T-helper 1 cell treated with Interleukin-12 subunit alpha and Interleukin-12 subunit beta and Interleukin-4 antibody, amounts not matched to agents 30 μg/mL and 1 μg/mL, for 36 hours (primary cell): ENCODE results near the gene NRL.

ENCODE experiments used
- H3K27ac Mint-ChIP-seq: one replicate; pipeline ENCODE4 v1.8.0; 2021; ENCODE audit warnings: mild to moderate bottlenecking, mixed read lengths
- H3K27me3 Mint-ChIP-seq: one replicate; pipeline ENCODE4 v1.8.0; 2021; ENCODE audit warnings: low read depth, mixed read lengths
- H3K36me3 Mint-ChIP-seq: one replicate; pipeline ENCODE4 v1.8.0; 2021; ENCODE audit warnings: low read depth, mixed read lengths
- H3K4me1 Mint-ChIP-seq: one replicate; pipeline ENCODE4 v1.8.0; 2021; ENCODE audit warnings: low read depth, mixed read lengths
- H3K4me3 Mint-ChIP-seq: one replicate; pipeline ENCODE4 v1.8.0; 2021; ENCODE audit warnings: mild to moderate bottlenecking, moderate library complexity, mixed read lengths
- H3K9me3 Mint-ChIP-seq: one replicate; pipeline ENCODE4 v1.8.0; 2021; ENCODE audit warnings: mixed read lengths

The NRL gene

DNA sequence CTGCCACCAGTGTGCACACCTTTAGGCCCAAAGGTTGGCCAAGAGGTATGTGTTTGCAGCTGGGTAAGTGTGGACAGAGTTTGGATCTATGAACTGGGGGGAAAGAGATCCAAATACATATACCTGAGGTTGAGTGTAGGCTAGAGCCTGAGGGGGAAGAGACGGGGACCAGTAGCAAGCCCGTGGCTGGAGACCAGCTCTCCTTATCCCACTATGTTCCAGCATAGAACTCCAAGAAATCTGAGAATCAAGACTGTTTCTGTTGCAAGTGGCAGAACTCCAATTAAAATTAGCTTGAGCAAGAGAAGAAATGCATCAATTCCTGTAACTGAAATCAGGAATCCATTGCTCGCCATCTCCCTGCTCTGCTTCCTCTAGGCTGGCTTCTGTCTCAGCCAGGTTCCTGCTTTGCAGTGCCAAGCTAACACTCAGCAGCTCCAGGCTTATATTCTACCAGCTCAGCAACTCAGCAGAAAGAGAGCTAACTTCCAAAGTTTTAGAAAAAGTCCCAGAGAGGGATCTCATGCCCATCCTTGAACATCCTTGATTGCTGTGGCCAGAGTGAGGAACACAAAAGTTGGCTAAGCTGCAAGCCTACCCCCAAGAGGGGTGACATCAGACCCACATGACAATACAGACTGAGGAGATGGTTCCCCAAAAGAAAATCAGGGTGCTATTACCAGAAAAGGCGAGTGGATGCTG, 22.1 kb downstream of the NRL start:
- peak overlapping the region; percentile 97 for H3K27ac Mint-ChIP-seq
- peak overlapping the region; percentile 99 for H3K4me3 Mint-ChIP-seq
- peaks cover 15% of the 10 kb centered on the region for H3K36me3 Mint-ChIP-seq
- no peaks in the 10 kb centered on the region for H3K27me3 Mint-ChIP-seq
- H3K9me3 Mint-ChIP-seq = no peaks in the 10 kb centered on the region
- H3K4me1 Mint-ChIP-seq = peaks cover 25% of the 10 kb centered on the region

DNA sequence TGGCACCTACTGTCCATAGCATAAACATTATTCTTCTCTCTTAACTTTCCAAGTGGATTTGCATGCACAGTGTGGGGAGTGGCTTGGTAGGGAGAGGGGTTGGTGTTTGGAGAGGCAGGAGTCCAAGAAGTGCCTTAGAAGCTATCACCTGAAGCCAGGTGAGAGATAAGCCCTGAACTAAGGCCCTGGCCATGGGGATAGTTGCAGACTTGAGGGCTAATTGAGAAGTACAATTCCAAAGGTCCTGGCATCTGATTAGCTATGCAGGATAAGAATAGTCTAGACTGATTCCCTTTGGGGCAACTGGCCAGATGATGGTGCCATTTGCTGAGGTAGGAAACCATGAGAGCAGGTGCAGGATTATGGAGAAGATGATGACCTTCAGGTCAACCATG, 22.6 kb downstream of the NRL start:
- H3K27ac Mint-ChIP-seq = no peak overlapping the region
- peaks cover 25% of the 10 kb centered on the region for H3K4me1 Mint-ChIP-seq
- H3K4me3 Mint-ChIP-seq = peak overlapping the region; percentile 29
- H3K27me3 Mint-ChIP-seq = no peaks in the 10 kb centered on the region
- H3K9me3 Mint-ChIP-seq = no peaks in the 10 kb centered on the region
- H3K36me3 Mint-ChIP-seq = peaks cover 15% of the 10 kb centered on the region

GRCh38 chr14:24089890-24090289, 24.9 kb downstream of the NRL start:
- Mint-ChIP-seq H3K27me3 (no peaks in the 10 kb centered on the region), H3K9me3 (no peaks in the 10 kb centered on the region), H3K27ac (no peak overlapping the region), H3K4me3 (no peak overlapping the region), H3K36me3 (peaks cover 2% of the 10 kb centered on the region), H3K4me1 (peaks cover 10% of the 10 kb centered on the region)

DNA sequence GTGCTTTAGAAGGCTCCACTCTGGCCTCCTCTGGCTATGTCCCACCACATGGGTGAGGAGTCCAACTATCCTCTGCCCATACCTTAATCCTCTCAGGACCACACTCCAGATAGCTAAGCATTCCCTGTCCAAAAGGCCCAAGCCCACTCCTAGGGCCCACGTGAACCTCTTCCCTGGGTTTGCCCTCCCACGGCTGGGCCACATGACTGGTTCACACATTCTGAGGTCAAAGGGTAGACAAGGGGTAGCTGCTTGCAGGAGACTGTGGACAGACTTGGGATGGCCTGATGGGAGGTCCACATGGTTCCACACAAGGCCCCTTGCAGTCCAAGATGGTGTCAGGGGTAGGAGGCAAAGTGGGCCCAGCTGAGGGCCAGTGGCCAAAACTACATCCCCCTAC, 26.7 kb downstream of the NRL start:
- Mint-ChIP-seq H3K27me3 (no peaks in the 10 kb centered on the region), H3K27ac (no peak overlapping the region), H3K9me3 (no peaks in the 10 kb centered on the region), H3K4me3 (no peak overlapping the region), H3K4me1 (peaks cover 10% of the 10 kb centered on the region), H3K36me3 (no peaks in the 10 kb centered on the region)

DNA sequence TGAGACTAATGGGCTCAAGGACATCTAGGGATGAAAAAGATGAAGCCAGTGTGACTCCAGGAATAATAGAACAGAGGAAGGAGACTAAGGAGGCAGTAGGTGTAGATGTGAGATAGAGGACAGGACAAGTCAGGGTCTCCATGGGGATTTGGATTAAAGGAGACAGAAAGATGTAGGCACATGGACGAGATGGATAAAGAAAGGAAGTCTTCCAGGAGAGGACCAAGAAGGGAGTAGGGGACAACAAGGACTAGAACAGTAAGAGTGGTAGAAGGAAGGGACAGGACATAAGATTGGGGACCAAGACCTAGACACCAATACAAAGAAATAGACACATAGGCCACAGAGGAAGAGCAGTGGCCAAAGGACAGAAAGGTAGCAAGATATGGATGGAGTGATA, 27.7 kb downstream of the NRL start:
- peaks cover 3% of the 10 kb centered on the region for H3K36me3 Mint-ChIP-seq

GRCh38 chr14:24086193-24086955, 28.4 kb downstream of the NRL start:
- H3K27me3 Mint-ChIP-seq = peaks cover 9% of the 10 kb centered on the region
- no peak overlapping the region for H3K4me3 Mint-ChIP-seq
- H3K4me1 Mint-ChIP-seq = peaks cover 15% of the 10 kb centered on the region
- H3K36me3 Mint-ChIP-seq = peaks cover 3% of the 10 kb centered on the region
- no peaks in the 10 kb centered on the region for H3K9me3 Mint-ChIP-seq
- H3K27ac Mint-ChIP-seq = no peak overlapping the region

More for the DNA sequence above, 27.7 kb downstream of the NRL start:
- Mint-ChIP-seq H3K27me3 (peaks cover 6% of the 10 kb centered on the region), H3K27ac (no peak overlapping the region), H3K4me1 (peaks cover 12% of the 10 kb centered on the region), H3K9me3 (no peaks in the 10 kb centered on the region), H3K4me3 (no peak overlapping the region)

- Mint-ChIP-seq H3K4me1 (peaks cover 18% of the 10 kb centered on the region), H3K9me3 (no peaks in the 10 kb centered on the region), H3K36me3 (peaks cover 3% of the 10 kb centered on the region), H3K27me3 (peaks cover 9% of the 10 kb centered on the region), H3K4me3 (no peak overlapping the region), H3K27ac (peak overlapping the region; percentile 11)
These were observed 29.5 kb downstream of the NRL start for GRCh38 chr14:24085215-24085614.

DNA sequence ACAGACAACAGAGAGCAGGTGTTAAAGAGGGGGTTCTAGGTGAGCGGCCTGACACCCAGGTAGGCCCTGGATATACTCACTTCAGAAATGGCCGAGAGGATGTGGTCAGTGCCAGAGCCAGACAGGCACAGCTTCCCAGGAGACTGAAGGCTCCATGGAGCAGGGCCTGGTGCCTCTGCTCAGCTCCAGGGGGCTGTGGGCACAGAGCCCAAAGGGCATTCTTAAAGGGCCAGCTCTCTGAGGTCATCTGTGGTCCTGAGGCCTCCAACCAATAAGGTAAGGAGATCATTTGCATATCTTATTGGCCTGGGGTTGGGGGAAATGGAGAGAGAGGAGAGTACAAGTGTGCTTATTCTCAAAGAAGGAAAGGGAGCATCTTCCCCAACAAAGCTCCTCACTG, 30.3 kb downstream of the NRL start:
- H3K36me3 Mint-ChIP-seq = peaks cover 3% of the 10 kb centered on the region
- no peak overlapping the region for H3K4me3 Mint-ChIP-seq
- peaks cover 9% of the 10 kb centered on the region for H3K27me3 Mint-ChIP-seq
- H3K9me3 Mint-ChIP-seq = no peaks in the 10 kb centered on the region
- H3K27ac Mint-ChIP-seq = no peak overlapping the region
- peaks cover 15% of the 10 kb centered on the region for H3K4me1 Mint-ChIP-seq

GRCh38 chr14:24083462-24083861, 31.3 kb downstream of the NRL start:
- Mint-ChIP-seq H3K4me1 (peaks cover 15% of the 10 kb centered on the region), H3K4me3 (no peak overlapping the region), H3K27me3 (peaks cover 9% of the 10 kb centered on the region), H3K27ac (no peak overlapping the region), H3K36me3 (peaks cover 3% of the 10 kb centered on the region), H3K9me3 (no peaks in the 10 kb centered on the region)

DNA sequence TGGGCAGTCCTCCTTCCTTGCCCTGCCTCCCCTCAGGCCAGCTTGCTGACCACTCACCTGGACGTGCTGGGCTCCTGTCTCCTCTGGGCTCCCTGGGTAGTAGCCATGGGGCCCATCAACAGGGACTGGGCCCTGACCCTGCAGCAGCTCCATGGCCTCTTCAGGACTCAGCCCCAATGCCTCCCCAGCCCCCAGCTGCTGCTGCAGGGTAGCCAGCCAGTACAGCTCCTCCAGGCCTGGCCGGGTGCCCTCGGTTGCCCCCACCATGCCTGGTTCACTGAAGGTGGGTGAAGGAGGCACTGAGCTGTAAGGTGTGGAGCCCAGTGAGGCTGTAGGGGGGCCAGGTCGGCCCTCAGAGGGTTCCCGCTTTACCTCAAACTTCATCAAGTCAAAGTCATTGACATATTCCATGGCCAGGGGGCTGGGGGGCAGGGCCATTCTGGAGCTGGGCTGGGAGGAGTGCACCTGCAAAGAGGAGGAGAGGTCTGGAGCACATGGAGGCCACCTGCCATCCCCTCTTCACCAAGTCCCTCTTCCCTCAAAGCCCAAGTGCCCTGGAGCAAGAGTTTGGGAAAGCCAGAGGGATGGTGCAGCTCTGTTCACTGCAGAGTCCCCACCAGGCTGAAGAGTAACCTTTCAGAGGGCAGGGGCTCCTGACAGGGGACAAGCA, 32.2 kb downstream of the NRL start:
- Mint-ChIP-seq H3K27me3 (peaks cover 9% of the 10 kb centered on the region), H3K4me3 (peak overlapping the region; percentile 78), H3K4me1 (peaks cover 15% of the 10 kb centered on the region), H3K27ac (peak overlapping the region; percentile 64), H3K36me3 (peaks cover 3% of the 10 kb centered on the region), H3K9me3 (no peaks in the 10 kb centered on the region)

- H3K27ac Mint-ChIP-seq = peak overlapping the region; percentile 64
- peaks cover 3% of the 10 kb centered on the region for H3K36me3 Mint-ChIP-seq
- H3K4me3 Mint-ChIP-seq = peak overlapping the region; percentile 78
- peaks cover 9% of the 10 kb centered on the region for H3K27me3 Mint-ChIP-seq
- H3K9me3 Mint-ChIP-seq = no peaks in the 10 kb centered on the region
- H3K4me1 Mint-ChIP-seq = peaks cover 15% of the 10 kb centered on the region
These were observed 33.0 kb downstream of the NRL start for GRCh38 chr14:24081739-24082211.

- Mint-ChIP-seq H3K4me1 (peaks cover 15% of the 10 kb centered on the region), H3K36me3 (peaks cover 3% of the 10 kb centered on the region), H3K4me3 (peak overlapping the region; percentile 78), H3K27ac (peak overlapping the region; percentile 69), H3K9me3 (no peaks in the 10 kb centered on the region), H3K27me3 (peaks cover 9% of the 10 kb centered on the region)
These were observed 33.6 kb downstream of the NRL start for GRCh38 chr14:24080888-24081738.

DNA sequence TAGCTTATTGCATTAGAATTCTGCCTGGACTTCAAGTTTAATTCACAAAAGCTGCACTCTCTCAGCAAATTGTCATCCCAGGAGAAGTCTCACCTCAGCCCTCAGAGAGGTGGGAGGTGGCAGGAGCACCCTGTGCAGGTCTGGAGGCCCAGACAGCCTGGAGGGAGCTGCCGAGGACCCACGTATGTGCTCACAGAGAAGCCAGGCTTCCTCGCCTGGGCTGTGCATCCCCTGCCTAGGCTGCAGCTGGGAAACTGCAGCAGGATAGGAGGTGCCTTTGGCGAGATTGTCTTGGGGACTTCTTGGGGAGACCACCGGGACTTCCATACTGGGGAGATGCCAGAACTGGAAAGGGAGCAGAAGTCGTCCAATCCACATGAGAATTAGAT, 34.6 kb downstream of the NRL start:
- no peak overlapping the region for H3K27ac Mint-ChIP-seq
- peaks cover 21% of the 10 kb centered on the region for H3K4me1 Mint-ChIP-seq
- peaks cover 3% of the 10 kb centered on the region for H3K36me3 Mint-ChIP-seq
- peak overlapping the region; percentile 45 for H3K4me3 Mint-ChIP-seq
- H3K27me3 Mint-ChIP-seq = peaks cover 9% of the 10 kb centered on the region
- H3K9me3 Mint-ChIP-seq = no peaks in the 10 kb centered on the region
